ENCODE data around the gene PARVG.
A peak's percentile ranks its signal among the peaks of the same experiment; 100 is the strongest.

PARVG gene

DNA sequence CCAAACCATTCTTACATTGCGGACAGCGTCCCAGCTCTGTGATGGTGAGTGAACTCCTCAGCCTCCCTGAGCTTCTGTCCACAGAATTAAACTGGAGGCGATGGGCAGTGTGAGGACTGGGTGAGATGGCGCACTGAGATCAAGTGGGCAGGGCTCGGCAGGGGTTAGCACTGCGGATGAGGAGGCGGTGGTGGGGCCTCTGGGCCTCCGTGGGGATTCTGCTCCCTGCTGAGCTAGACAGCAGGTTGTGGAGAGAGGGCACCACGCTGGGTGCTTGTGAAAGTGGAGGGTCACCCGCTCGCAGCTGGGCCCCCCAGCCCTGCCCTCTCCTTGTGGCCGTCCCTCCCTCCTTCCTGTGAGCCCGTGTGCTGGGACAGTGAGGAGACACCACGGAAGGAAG lies 25.6 kb upstream of the PARVG start:
- DNase-seq = no peak

DNA sequence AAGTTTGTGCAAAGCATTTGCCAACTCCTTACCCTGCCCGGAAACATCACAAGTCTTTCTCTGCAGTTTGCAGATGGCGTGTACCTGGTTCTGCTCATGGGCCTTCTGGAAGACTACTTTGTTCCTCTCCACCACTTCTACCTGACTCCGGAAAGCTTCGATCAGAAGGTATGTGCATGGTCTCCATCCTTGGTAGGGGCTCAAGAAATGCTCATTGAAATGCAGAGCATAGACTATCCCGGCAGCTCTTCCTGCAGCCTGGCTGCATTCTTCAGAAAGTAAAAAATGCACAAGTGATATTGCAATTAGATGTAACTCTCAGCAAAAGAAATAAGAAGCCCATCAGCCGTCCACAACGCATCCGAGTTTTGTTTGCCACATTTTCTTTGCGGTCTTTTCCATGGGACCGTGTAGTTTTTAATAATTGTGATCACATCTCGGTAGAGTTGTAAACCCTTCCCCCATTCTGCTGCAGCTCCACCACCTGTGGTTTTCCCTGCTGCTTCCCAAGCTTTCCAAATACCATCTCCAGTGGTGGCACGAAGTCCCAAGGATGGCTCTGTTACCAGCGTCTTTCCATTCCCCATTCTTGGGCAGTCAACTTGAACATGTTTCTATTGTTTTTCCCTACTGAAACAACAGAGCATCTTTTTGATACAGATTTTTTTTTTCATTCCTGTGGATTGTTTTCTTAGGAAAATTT lies 22.7 kb upstream of the PARVG start:
- DNase-seq = no peak

DNA sequence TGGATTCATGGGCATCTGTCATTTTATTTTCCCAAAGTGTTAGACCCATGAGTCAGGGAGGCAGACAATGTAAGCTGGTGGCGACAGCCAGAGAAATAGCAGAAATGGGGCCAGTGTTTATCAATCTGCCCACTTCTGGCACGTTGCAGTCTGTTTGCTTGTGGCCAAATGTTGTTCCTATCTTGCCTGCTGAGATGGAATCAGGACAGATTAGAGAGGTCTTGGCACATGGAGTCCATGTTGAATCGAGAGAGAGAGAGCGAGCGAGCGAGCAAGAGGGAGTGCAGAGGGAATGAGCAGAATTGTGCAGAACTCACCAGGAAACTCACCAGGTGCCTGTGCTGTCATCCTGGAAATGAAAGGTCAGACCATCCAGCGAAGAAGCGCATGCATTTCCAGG lies 21.9 kb upstream of the PARVG start:
- DNase-seq = peak in 2 of 14 donors; percentile 31 to 99

DNA sequence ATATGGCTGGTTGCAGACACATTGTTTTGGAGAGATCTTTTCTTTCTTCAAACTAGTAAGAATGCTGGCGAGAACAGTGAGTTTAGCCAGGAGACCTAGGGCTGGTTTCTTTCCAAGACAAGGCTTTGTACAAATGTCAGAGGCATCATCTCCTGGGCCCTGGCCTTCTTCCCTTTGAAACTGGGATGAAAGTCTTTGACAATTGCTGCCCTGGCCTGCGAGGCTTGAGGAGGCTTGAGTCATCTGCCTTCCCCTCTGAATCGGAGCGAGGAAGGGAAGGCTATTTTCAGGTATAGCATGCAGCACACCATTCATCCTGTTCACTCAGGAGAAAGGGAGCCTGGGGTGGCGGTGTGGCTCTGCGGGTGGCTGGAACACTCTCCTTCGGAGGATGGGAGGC lies 21.5 kb upstream of the PARVG start:
- DNase-seq = peak in 2 of 14 donors; percentile 46 to 92

DNA sequence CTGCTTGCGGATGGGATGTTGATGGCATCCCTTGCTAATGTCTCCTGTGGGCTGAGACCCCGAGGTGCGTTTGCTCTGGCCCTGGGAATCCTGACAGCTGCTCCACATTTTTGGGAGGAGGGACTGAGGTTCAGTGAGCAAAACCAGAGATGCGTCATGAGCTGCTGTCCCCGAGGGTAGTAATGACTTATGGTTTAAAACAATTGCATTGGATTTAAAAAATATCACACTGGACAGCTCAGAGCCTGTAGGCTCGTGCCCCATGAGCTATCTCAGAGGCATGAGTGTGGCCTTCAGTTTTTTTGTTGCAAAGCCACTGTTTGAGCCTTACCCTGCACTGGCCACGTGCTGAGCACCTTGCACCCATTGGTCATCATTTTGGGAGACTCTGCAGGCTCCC lies 20.9 kb upstream of the PARVG start:
- no peak for DNase-seq

DNA sequence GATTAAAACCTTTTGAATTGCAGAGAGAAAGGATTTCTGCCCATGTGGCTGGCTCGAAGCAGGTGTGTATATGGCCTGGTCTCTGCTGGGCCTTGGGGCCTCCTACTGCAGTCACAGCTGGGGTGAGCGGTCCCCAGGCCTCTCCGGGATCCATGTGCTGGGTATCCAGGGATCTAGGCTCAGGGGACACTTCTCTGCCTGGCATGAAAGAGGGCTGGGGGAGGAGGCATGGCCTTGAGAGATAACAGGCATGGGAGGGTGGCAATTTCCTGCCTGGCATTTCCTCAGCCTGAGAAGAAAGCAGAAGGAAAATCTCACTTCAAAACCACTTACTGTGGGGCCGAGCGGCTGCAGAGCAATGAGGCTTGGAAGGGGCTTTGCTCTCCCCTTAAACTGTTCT lies 20.3 kb upstream of the PARVG start:
- no peak for DNase-seq

DNA sequence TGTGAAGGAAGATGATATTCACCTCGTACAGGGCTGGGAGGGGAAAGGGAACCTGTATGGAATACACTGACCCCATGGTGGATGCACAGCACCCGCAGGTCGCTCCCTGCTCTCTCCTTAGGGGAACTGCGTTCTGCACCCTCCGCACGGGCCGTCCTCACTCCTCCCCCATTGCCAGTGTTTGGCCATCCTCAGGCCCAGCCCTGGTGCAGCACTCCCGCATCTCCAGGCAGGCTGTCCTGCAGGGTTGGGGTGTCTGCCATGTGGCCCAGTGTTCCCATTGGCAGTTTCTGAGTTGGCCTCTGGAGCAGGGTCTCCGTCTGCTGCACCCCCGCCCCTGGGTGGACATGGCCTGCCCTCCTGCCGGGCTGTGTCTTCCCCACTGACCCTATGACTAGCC lies 19.1 kb upstream of the PARVG start:
- no peak for DNase-seq

DNA sequence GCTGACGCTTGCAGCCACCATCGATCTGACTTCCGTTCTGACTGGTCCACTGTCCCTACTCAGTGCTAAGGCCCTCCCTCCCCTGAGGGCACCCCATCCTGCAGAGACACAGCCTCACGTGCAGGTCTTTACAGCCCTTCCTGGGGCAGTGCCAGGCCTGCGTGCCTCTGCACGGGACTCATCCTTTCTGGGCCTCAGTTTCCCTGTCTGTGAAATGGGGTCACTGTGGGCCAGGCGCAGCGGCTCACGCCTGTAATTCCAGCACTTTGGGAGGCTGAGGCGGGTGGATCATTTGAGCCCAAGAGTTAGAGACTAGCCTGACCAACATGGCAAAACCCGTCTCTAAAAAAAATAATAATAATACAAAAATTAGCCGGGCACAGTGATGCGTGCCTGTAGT lies 17.8 kb upstream of the PARVG start:
- DNase-seq = no peak

DNA sequence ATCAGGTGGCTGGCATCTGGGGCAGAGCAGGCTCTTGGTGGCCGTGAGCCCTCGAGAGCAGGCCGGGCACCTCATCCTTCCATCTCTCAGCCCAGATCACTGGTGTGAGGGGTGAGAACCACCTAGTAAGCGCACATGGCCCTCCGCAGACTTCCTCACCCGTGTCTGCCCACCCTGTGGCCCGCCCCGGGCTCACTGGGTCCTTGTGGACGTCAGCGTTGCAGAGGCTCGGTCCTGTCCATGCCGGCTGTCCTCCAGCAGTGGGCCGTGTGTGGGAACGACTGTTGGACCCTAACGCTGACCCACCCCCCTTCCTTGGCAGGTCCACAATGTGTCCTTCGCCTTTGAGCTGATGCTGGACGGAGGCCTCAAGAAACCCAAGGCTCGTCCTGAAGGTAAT lies 17.2 kb upstream of the PARVG start:
- DNase-seq = no peak

DNA sequence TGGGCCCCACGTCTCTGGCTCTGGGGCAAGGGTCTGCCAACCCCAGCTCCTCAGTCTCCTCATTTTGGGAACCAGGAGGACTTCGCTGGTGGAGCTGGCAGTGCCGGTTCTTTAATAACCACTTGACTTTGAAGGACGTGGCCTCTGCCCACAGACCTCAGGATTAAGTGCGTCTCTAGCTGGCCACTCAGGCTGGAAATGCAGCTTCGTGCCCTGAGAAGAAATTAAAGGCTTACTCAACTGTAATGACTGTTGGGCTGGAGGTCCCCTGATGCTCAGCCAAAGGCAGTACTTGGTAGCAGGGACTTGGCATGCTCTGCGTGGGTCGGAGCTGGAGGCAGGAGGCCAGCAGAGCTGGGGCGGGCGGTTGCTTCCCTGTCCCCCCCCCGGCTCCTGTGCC lies 16.7 kb upstream of the PARVG start:
- no peak for DNase-seq

DNA sequence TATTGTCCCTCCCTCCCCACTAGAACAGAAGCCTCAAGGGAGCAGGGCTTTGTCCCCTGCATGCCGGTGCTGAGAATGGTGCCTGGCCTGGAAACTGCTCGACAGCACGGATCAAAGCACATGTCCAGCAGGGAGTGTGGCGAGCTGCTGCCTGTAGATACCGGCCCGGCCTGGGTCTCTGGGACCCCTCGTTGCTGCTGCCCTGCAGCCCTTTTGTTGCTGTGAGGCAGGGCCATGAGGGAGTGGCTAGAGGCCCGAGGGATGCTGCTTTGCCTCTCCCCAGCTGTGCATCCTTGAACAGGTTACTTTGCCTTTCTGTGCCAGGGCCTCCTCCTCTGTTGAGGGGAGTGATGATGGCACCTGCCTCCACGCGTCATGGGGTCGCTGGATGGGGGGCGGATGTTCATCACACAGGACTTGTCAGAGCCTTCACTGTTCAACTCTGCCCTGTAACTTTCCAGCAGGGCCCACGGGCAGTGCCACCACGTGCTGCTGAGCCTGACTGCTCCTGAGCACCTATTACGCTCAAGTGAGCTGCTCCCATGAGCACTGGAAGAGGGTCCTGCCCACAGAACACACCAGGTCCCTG lies 15.3 kb upstream of the PARVG start:
- no peak for DNase-seq

DNA sequence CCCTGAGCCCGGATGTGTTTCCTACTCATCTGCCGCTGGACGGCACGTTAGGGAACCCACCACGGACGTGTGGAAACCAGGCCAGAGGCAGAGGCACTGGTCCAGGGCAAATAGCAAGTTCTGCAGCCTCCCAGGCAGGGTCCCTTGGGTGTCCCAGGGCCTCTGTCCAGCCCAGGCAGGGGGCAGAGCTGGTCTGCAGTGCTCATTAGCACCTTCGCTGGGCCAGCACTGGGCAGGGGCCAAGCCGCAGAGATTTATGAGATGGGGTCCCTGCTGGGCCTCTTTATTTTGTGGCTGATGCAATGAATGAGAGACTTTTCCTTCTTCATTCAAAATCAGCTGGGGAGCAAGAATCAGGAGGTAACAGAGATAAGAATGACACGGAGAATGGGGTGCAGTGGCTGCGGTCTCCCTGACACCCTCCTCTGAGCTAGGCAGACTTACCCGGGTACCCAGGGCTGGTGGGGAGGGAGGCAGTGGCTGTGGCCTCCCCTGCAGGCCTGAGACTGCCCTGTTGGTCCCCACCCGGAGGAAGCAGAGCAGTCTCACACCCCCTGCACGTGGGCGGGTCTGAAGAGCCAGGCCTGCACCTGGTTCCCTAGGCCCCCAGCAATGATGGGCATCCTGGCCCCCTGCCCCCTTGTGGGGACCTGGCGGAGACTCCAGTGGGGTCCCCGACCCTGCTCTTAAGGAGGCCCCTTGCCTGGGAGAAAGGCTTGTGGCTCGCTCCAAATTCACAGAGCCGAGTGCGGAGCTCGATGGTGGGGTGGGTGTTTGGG lies 14.0 kb upstream of the PARVG start:
- no peak for DNase-seq

DNA sequence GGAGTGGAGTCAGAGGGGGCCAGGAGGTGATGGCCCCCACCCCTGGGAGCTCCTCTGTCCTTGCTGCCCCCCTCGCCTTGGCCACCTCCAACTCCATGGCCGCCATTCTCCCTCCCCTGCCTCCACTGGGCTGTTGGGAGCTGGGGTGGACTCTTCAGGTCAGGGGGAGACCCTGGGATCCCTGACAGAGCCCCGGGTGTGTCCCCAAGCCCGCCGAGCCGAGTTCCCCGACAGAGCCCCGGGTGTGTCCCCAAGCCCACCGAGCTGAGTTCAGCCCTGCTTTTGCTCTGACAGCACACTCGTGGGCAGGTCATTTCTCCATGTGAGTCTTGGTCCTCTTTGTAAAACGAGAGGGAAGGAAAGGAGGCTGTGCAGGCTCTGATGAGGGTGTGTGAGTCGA lies 13.2 kb upstream of the PARVG start:
- no peak for DNase-seq

DNA sequence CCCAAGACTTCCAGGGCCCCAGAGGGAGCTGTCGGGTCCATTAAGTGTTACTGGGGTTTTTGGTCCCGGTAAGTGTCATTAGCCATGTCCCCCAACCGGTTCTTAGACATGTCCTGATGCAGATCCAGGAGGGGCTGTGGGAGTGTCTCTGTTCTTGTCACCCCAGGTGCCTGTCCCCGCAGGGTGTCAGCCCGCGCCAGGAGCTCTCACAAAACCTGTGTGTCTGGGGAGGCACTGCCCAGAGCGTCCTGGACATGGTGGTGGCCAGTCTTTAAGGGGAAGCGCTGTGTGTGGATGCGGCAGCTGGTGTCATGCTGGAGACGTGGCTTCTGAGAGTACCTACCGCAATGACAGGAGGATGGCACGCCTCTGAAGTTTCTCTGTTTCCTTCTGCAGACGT lies 12.5 kb upstream of the PARVG start:
- DNase-seq = no peak

DNA sequence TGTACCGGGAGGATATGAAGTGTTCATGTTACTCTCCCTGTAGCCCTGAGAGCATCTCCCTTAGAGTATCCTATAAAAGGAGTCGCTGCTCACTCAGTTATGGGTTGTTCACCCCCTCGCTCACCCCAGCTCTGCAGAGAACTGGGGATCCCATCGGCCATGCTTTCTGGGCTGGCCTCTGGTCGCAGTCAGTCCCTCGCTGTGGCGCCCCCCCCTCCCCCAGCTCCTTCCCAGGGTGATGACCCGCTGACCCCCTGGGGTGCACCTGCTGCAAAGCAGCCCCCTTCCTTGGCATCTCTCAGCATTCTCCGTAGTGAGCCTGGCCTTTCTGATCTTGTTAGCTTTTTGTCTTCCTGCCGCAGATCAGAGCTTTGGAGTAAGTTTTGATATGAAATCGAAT lies 10.3 kb upstream of the PARVG start:
- no peak for DNase-seq

DNA sequence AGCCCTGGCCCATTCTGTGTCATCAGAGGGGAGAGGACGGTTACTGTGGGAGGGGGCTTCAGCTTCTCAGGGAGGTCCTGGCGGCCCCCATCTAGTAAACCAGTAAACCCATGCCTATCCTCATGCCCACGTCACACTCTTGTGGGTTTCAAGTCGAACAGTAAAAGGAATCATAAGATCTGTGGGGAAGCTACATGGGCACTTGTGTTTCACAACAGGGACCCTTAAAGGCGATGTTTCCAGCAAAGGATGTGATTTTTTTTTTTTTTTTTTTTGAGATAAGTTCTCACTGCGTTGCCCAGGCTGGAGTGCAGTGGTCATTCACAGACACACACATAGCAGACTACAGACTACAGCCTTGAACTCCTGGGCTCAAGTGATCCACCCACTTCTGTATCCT lies 9.2 kb upstream of the PARVG start:
- DNase-seq = peak in 4 of 14 donors; percentile 3 to 21 (median 9)

DNA sequence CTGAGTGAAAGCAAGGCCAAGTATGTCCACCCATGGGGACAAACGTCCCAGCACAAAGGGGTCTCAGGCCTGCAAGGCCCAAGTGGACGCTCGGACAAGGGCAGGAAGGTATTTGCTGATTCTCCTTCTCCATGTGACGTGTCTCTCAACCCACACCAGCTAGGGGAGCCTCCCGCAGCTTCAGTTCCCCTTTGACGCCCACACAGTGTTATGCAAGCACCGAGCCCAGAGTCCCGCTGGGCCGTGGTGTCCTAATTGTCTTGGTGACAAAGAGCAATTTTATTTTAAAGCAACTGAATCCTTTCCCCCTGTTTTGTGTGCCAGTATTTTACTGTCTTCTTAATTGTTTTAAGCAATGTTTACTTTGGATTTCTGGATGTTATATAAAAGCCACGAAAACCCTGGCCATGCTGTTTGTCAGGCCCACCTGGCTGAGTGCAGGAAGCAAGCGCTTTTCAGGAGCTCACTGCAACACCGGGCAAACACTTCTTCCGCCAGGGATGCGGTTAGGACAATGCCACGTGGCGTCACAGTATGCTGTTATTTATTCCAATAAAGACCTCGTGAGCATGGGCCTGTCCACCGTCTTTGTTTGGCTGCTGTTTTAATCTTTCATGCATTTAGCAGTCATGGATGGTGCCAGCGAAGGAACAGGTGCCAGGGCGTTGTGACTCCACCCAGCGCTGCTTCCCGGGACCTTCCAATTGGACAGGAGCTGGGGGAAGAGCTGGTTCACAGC lies 8.2 kb upstream of the PARVG start:
- DNase-seq = peak in 9 of 14 donors; percentile 10 to 54 (median 35)

DNA sequence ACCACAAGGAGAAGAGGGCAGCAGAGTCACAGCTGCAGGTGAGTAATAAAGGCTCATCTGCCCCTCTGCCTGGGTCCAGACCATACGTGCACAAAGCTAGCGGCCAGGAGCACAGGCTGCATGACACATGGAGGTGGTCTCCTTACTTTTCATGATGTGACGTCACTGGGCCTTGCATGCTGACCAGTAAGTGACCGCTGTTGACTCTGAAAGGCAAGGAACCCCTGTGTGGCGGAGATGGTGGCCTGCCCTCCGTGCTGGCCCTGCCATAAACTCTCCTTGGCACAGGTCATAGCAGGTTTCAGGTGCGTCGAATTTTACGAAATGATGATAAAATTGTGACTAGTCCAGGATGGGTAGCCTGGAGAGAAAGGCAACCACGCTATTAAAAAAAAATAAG lies 7.6 kb upstream of the PARVG start:
- no peak for DNase-seq

DNA sequence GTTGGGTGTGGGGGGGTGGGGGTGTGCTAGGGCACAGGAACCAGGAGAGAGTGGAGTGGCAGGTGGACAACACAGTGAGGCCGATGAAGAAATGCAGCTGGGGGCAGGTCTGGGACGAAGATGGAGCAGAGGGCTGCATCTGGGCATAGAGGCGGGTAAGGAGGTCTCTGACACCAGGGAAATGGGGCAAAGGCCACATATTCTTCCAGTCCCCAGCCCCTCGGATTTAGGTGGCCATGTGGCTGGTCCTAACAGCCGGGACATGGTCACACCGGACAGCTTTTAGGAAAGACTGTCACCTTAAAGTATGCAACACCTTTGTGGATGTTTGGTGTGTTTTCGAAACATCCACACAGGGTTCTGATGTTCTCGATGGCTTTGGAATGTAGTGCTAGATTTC lies 5.0 kb upstream of the PARVG start:
- no peak for DNase-seq

DNA sequence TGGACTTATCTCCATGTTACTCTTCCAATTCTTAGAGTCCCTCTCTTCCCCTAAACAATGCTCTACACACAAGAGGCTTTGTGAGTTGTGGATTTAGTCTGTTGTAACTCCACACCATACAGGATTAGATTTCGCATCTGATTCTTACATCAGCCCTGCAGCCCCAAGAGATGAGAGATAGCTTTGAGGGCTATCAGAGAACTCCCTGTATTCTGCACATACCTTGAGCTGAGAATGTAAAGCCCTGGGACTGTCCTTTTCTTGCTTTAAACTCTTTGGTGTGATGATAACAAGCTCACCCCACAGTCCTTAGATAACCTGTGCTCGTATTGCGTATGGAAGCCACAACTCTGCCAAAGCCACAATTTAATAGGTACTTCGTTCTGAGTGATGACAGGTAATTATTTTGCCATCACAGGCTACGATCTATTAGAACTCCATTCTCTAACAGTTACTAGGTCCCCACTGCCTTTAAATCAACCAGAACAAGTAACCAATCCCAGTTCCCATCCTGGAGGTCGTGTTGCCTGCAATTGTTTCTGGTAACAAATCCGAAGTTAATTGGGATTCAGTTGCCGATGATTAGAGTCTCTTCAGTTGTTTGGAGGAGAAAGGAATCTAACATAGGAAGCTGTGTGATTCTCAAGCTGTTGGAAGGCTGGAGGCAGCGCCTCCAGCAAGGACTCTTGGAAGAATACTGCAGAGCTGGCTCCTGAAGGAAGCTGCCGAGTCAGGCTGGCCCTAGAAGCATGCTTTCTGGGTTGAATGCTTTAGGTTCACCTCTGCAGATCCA lies 1.3 kb upstream of the PARVG start:
- no peak for DNase-seq

DNA sequence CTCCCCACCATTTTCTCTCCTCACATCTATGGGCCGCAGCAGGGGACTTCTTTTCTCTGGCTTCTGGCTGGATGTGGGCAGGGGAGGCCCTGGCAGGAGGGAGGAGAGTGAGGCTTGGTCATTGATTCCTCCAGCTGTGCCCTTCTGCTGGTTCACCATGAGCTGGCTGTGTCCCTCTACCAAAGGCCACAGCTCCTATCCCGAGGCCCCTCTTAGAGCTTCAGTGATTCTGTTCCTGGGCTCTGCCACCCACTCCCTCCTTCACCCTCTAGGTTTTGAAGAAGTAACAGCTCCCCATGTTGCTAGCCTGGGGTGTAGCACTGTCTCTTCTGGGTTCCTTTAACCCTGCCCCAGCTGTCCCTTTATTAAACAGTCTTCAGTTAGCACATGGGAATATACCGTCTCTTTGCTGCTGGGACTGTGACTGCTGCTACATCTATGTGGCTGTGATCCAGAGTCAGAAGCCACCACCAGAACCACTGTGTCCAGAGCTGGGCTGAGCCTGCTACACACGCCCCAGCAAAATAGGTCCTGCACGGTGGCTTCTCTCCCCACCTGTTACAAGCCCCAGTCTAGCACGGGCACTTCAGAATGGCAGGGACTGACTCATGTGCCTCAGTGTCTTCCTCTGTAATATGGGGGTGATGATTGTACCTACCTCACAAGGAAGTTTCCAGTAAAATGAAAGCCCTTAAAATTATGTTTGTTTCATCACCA lies 578 bp upstream of the PARVG start:
- DNase-seq = no peak
